ENCODE results near the gene ATP13A3.

Gene ATP13A3

GRCh38 chr3:194384569-194385001, 102.2 kb downstream of the ATP13A3 start:
- POLR2A ChIA-PET = no interaction called here
- TF ChIP-seq SUZ12 (IDR thresholded peaks at IDR 0.05) = no peak
- no peak for TF ChIP-seq FOXK2 (IDR thresholded peaks at IDR 0.05)
- TF ChIP-seq FOXA1 (IDR thresholded peaks at IDR 0.05) = no peak
- no peak for DNase-seq (ENCODE audit: extremely low spot score)
- CTCF ChIA-PET = interaction anchor here (1.0 kb wide), 1 partner anchor 20 kb away, joined by 3 read pairs; no protein-coding TSS in a partner anchor

- TF ChIP-seq NFRKB (IDR thresholded peaks at IDR 0.05) (no peak), CTBP1 (IDR thresholded peaks at IDR 0.05; ENCODE audit: borderline replicate concordance) (no peak), ARNT (IDR thresholded peaks at IDR 0.05) (no peak), PKNOX1 (IDR thresholded peaks at IDR 0.05) (no peak), SP1 (IDR thresholded peaks at IDR 0.05) (no peak), HDGF (IDR thresholded peaks at IDR 0.05; ENCODE audit: borderline replicate concordance) (no peak), ZNF384 (IDR thresholded peaks at IDR 0.05) (no peak), SUZ12 (IDR thresholded peaks at IDR 0.05) (no peak), LEF1 (IDR thresholded peaks at IDR 0.05; ENCODE audit: borderline replicate concordance) (no peak), FOXM1 (IDR thresholded peaks at IDR 0.05; ENCODE audit: borderline replicate concordance) (no peak), BHLHE40 (IDR thresholded peaks at IDR 0.05; ENCODE audit: borderline replicate concordance) (no peak), ELF4 (IDR thresholded peaks at IDR 0.05) (no peak), FOXA1 (IDR thresholded peaks at IDR 0.05) (no peak)
- CTCF ChIA-PET = interaction anchor here (1.0 kb wide), 1 partner anchor 21 kb away, joined by 3 read pairs; no protein-coding TSS in a partner anchor
- DNase-seq (ENCODE audit: extremely low spot score) = no peak
- POLR2A ChIA-PET = no interaction called here
Observed at GRCh38 chr3:194384156-194384555, 102.6 kb downstream of the ATP13A3 start.

GRCh38 chr3:194383276-194383940, 103.4 kb downstream of the ATP13A3 start:
- ChIA-PET CTCF (no interaction called here), POLR2A (no interaction called here)
- no peak for DNase-seq (ENCODE audit: extremely low spot score)
- TF ChIP-seq FOXA1 (IDR thresholded peaks at IDR 0.05) = no peak

- ChIA-PET CTCF (no interaction called here), POLR2A (no interaction called here)
- no peak for DNase-seq (ENCODE audit: extremely low spot score)
- TF ChIP-seq L3MBTL2 (conservative IDR thresholded peaks at IDR 0.05) = no peak
- TF ChIP-seq CTBP1 (IDR thresholded peaks at IDR 0.05; ENCODE audit: borderline replicate concordance) = no peak
- no peak for TF ChIP-seq HDGF (IDR thresholded peaks at IDR 0.05; ENCODE audit: borderline replicate concordance)
- no peak for TF ChIP-seq SP1 (IDR thresholded peaks at IDR 0.05)
- TF ChIP-seq LEF1 (IDR thresholded peaks at IDR 0.05; ENCODE audit: borderline replicate concordance) = no peak
- no peak for TF ChIP-seq TARDBP (IDR thresholded peaks at IDR 0.05)
- no peak for TF ChIP-seq SUZ12 (IDR thresholded peaks at IDR 0.05)
- TF ChIP-seq ARNT (IDR thresholded peaks at IDR 0.05) = no peak
- TF ChIP-seq FOXA1 (IDR thresholded peaks at IDR 0.05) = no peak
- TF ChIP-seq FOXM1 (IDR thresholded peaks at IDR 0.05; ENCODE audit: borderline replicate concordance) = no peak
- no peak for TF ChIP-seq PKNOX1 (IDR thresholded peaks at IDR 0.05)
- no peak for TF ChIP-seq FOXK2 (IDR thresholded peaks at IDR 0.05)
- no peak for TF ChIP-seq ZNF384 (IDR thresholded peaks at IDR 0.05)
Observed at GRCh38 chr3:194382892-194383223, 103.9 kb downstream of the ATP13A3 start.

GRCh38 chr3:194382196-194382891, 104.5 kb downstream of the ATP13A3 start:
- ChIA-PET CTCF (no interaction called here), POLR2A (no interaction called here)
- no peak for DNase-seq (ENCODE audit: extremely low spot score)
- TF ChIP-seq FOXA1 (IDR thresholded peaks at IDR 0.05) (no peak), LEF1 (IDR thresholded peaks at IDR 0.05; ENCODE audit: borderline replicate concordance) (no peak), NFRKB (IDR thresholded peaks at IDR 0.05) (no peak), ELF4 (IDR thresholded peaks at IDR 0.05) (no peak), FOXM1 (IDR thresholded peaks at IDR 0.05; ENCODE audit: borderline replicate concordance) (no peak), SP1 (IDR thresholded peaks at IDR 0.05) (no peak), CTBP1 (IDR thresholded peaks at IDR 0.05; ENCODE audit: borderline replicate concordance) (no peak), ARNT (IDR thresholded peaks at IDR 0.05) (no peak)

GRCh38 chr3:194381460-194381875, 105.3 kb downstream of the ATP13A3 start:
- no peak for TF ChIP-seq SP1 (IDR thresholded peaks at IDR 0.05)
- TF ChIP-seq L3MBTL2 (conservative IDR thresholded peaks at IDR 0.05) = no peak
- no peak for TF ChIP-seq SUZ12 (IDR thresholded peaks at IDR 0.05)
- TF ChIP-seq ZNF384 (IDR thresholded peaks at IDR 0.05) = no peak
- TF ChIP-seq NFRKB (IDR thresholded peaks at IDR 0.05) = no peak
- TF ChIP-seq FOXK2 (IDR thresholded peaks at IDR 0.05) = no peak
- TF ChIP-seq LEF1 (IDR thresholded peaks at IDR 0.05; ENCODE audit: borderline replicate concordance) = no peak
- no peak for TF ChIP-seq FOXA1 (IDR thresholded peaks at IDR 0.05)
- TF ChIP-seq TARDBP (IDR thresholded peaks at IDR 0.05) = no peak
- ChIA-PET POLR2A (no interaction called here), CTCF (no interaction called here)
- no peak for DNase-seq (ENCODE audit: extremely low spot score)

GRCh38 chr3:194380326-194380725, 106.5 kb downstream of the ATP13A3 start:
- TF ChIP-seq NFRKB (IDR thresholded peaks at IDR 0.05) (no peak), SUZ12 (IDR thresholded peaks at IDR 0.05) (no peak), ELF4 (IDR thresholded peaks at IDR 0.05) (no peak), FOXA1 (IDR thresholded peaks at IDR 0.05) (no peak), ARNT (IDR thresholded peaks at IDR 0.05) (no peak), L3MBTL2 (conservative IDR thresholded peaks at IDR 0.05) (no peak), ZNF384 (IDR thresholded peaks at IDR 0.05) (no peak), FOXK2 (IDR thresholded peaks at IDR 0.05) (no peak), CTBP1 (IDR thresholded peaks at IDR 0.05; ENCODE audit: borderline replicate concordance) (no peak), SP1 (IDR thresholded peaks at IDR 0.05) (no peak), TARDBP (IDR thresholded peaks at IDR 0.05) (no peak), LEF1 (IDR thresholded peaks at IDR 0.05; ENCODE audit: borderline replicate concordance) (no peak), BHLHE40 (IDR thresholded peaks at IDR 0.05; ENCODE audit: borderline replicate concordance) (no peak), FOXM1 (IDR thresholded peaks at IDR 0.05; ENCODE audit: borderline replicate concordance) (no peak), PKNOX1 (IDR thresholded peaks at IDR 0.05) (no peak), HDGF (IDR thresholded peaks at IDR 0.05; ENCODE audit: borderline replicate concordance) (no peak)
- ChIA-PET CTCF (no interaction called here), POLR2A (no interaction called here)
- DNase-seq (ENCODE audit: extremely low spot score) = no peak

All from HEK293T (cell line).